Measurements from ENCODE around the gene SMAD6. TPM values are rescaled to one million over a fixed set of nuclear protein-coding genes. Genes with fewer than 3 reads are reported as not detected.

The SMAD6 gene
- total and polyA plus RNA-seq, 12 donors: 6.6 to 43.4 (median 19.7) TPM

DNA sequence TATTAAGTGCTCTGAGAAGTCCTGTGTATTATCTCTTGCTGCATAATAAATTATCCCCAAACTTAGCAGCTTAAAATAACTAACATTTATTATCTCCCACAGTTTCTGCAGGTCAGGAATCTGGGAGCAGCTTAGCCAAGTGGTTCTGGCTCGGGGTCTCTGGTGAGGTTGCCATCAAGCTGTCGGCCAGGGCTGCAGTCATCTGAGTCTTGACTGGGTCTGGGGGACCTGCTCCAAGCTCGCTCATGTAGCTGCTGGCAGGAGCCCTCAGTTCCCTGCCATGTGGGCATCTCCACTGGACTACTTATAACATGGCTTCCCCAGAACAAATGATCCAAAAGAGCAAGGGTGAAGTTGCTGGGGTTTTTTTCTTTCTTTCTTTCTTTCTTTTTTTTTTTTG, 80.7 kb downstream of the SMAD6 start:
- Histone ChIP-seq H3K4me3 (no peak overlapping the region), H3K27me3 (no peaks in the 10 kb centered on the region), H3K4me1 (peaks cover 0 to 42% (median 6%) of the 10 kb centered on the region in 9 donors), H3K36me3 (peaks cover 0 to 31% (median 0%) of the 10 kb centered on the region in 9 donors), H3K9me3 (no peaks in the 10 kb centered on the region), H3K27ac (no peak overlapping the region)
- WGBS, 2 donors: 47 to 54% methylated on average over 3 of the region's 3 CpGs
- TF ChIP-seq, protein P1, sequence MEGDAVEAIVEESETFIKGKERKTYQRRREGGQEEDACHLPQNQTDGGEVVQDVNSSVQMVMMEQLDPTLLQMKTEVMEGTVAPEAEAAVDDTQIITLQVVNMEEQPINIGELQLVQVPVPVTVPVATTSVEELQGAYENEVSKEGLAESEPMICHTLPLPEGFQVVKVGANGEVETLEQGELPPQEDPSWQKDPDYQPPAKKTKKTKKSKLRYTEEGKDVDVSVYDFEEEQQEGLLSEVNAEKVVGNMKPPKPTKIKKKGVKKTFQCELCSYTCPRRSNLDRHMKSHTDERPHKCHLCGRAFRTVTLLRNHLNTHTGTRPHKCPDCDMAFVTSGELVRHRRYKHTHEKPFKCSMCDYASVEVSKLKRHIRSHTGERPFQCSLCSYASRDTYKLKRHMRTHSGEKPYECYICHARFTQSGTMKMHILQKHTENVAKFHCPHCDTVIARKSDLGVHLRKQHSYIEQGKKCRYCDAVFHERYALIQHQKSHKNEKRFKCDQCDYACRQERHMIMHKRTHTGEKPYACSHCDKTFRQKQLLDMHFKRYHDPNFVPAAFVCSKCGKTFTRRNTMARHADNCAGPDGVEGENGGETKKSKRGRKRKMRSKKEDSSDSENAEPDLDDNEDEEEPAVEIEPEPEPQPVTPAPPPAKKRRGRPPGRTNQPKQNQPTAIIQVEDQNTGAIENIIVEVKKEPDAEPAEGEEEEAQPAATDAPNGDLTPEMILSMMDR (IDR thresholded peaks at IDR 0.05): no peak
- intact Hi-C loops (cut with DNase I): no loop called here
- no peak for DNase-seq
- ATAC-seq: peak in 3 of 8 donors; percentile 22 to 29 (median 26)

DNA sequence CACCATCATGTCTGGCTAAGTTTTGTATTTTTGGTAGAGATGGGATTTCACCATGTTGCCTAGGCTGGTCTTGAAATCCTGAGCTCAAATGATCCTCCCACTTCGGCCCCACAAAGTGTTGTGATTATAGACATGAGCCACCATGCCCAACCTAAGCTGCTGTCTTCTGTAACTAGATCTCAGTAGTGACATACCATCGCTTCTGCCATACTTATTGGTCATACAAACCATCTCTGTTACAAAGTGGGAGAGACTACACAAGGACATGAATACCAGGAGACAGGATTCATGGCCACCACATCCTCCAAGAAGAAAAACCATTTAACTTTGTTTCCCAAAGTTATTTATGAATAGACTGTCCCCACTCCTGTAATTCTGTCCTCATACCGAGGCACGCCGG, 81.3 kb downstream of the SMAD6 start:
- ATAC-seq: no peak
- TF ChIP-seq, protein P1 (IDR thresholded peaks at IDR 0.05): no peak

DNA sequence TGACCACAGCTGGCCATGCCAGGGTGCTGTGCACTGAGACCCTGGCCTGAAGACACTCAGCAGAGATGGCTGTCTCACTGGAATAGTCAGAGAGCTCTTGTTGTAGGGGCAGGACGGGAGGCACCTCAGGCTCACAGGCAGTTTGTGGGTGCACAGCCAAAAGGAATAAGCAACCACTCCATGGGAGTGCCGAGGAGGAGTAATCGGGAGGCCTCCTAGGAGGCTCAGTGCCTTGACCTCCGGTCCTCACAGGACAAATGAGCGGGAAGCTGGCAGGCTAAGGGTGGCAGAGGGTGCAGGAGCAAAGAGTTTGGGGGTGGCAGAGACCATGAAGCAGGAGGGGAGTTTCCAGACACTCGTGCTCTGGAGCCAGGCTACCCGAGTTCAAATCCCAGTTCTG, 81.7 kb downstream of the SMAD6 start:
- intact Hi-C loops (cut with DNase I): no loop called here
- DNase-seq (no peak), ATAC-seq (no peak)
- H3K27ac ChIP-seq: no peak overlapping the region
- H3K4me3 ChIP-seq: no peak overlapping the region
- TF ChIP-seq, protein P1 (IDR thresholded peaks at IDR 0.05): no peak
- H3K4me1 ChIP-seq: peaks cover 0 to 33% (median 3%) of the 10 kb centered on the region in 9 donors
- no peaks in the 10 kb centered on the region for H3K27me3 ChIP-seq
- peaks cover 0 to 31% (median 0%) of the 10 kb centered on the region in 9 donors for H3K36me3 ChIP-seq
- WGBS, 2 donors: 94 to 95% methylated on average over 7 of the region's 7 CpGs
- no peaks in the 10 kb centered on the region for H3K9me3 ChIP-seq

More for the DNA sequence above, 81.3 kb downstream of the SMAD6 start:
- no peak for DNase-seq
- Histone ChIP-seq H3K4me1 (peaks cover 0 to 36% (median 3%) of the 10 kb centered on the region in 9 donors), H3K4me3 (no peak overlapping the region), H3K27me3 (no peaks in the 10 kb centered on the region), H3K9me3 (no peaks in the 10 kb centered on the region), H3K36me3 (peaks cover 0 to 31% (median 0%) of the 10 kb centered on the region in 9 donors), H3K27ac (no peak overlapping the region)
- intact Hi-C loops (cut with DNase I): no loop called here
- WGBS, 2 donors: 94 to 96% methylated on average over 5 of the region's 5 CpGs

DNA sequence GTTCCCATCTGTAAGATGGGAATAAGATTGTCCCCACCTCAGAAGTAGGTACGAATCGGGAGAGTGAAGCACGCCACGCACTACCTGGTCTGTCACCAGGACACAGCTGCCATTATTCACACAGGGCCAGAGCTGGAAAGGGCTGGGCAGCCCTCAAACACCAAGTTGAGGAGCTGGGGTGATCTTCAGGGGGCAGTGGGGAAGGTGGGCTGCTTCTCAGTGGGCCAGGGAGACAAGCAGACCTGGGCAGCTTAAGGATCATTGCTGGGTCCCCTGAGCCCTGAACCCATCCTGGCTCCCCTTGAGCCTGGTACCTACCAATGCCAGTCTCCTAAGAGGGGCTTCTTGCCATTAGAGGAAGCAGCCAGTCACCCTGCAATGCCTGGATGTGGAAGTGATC, 82.1 kb downstream of the SMAD6 start:
- H3K36me3 ChIP-seq: peaks cover 0 to 31% (median 0%) of the 10 kb centered on the region in 9 donors
- peaks cover 0 to 30% (median 5%) of the 10 kb centered on the region in 9 donors for H3K4me1 ChIP-seq
- WGBS, 2 donors: 96 to 98% methylated on average over 4 of the region's 4 CpGs
- no peak overlapping the region for H3K27ac ChIP-seq
- ATAC-seq (peak in 1 of 8 donors; percentile 12), DNase-seq (no peak)
- TF ChIP-seq, protein P1 (IDR thresholded peaks at IDR 0.05): no peak
- intact Hi-C loops (cut with DNase I): no loop called here
- no peak overlapping the region for H3K4me3 ChIP-seq
- no peaks in the 10 kb centered on the region for H3K9me3 ChIP-seq
- H3K27me3 ChIP-seq: no peaks in the 10 kb centered on the region

Data from heart right ventricle (tissue), 16 donors.